Measurements from ENCODE around the gene EXTL1. TPM values are rescaled to one million over a fixed set of nuclear protein-coding genes. Genes with fewer than 3 reads are reported as not detected.

The EXTL1 gene
- total RNA-seq, 2 experiments from 2014 or later = not detected

DNA sequence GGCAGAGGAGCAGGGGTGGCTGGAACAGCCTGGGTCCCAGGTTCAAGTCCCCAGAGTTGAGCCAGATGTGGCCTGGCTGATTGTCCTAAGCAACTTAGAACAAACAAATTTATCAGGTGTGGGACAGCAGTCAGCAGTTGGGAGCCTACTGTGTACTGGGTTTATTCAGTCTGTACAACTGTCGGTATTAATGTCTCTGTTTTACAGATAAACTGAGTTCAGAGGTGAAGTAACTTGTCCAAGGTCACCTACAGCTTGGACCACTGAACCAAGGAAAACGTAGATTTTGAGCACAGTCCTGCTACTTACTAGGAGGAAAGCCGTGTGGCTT lies 60.4 kb downstream of the EXTL1 start:
- intact Hi-C loops (cut with DNase I, micrococcal nuclease) = loop anchor here in 1 of 2 experiments (10.0 kb wide), 1 partner anchor 173 kb away; no protein-coding TSS in a partner anchor
- Mint-ChIP-seq H3K27me3 (peaks cover 24% of the 10 kb centered on the region), H3K9me3 (no peaks in the 10 kb centered on the region), H3K36me3 (ENCODE audit: low read depth) (no peaks in the 10 kb centered on the region), H3K27ac (no peak overlapping the region), H3K4me3 (no peak overlapping the region), H3K4me1 (ENCODE audit: low read depth) (no peaks in the 10 kb centered on the region)
- DNase-seq (no peak), ATAC-seq (ENCODE audit: poor library complexity) (no peak)
- POLR2A ChIA-PET = no interaction called here
- TF ChIP-seq, protein P1, sequence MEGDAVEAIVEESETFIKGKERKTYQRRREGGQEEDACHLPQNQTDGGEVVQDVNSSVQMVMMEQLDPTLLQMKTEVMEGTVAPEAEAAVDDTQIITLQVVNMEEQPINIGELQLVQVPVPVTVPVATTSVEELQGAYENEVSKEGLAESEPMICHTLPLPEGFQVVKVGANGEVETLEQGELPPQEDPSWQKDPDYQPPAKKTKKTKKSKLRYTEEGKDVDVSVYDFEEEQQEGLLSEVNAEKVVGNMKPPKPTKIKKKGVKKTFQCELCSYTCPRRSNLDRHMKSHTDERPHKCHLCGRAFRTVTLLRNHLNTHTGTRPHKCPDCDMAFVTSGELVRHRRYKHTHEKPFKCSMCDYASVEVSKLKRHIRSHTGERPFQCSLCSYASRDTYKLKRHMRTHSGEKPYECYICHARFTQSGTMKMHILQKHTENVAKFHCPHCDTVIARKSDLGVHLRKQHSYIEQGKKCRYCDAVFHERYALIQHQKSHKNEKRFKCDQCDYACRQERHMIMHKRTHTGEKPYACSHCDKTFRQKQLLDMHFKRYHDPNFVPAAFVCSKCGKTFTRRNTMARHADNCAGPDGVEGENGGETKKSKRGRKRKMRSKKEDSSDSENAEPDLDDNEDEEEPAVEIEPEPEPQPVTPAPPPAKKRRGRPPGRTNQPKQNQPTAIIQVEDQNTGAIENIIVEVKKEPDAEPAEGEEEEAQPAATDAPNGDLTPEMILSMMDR (IDR thresholded peaks at IDR 0.05) = no peak
- Histone ChIP-seq H3K9me3 (ENCODE audit: control insufficient read depth in 1 of 2, insufficient read depth in 1 of 2, low read length in 2 of 2) (peaks cover 0 to 3% of the 10 kb centered on the region in 2 experiments), H3K36me3 (ENCODE audit: insufficient read depth, low read length) (no peaks in the 10 kb centered on the region), H3K27me3 (ENCODE audit: control insufficient read depth in 1 of 2, insufficient read depth in 2 of 2, low read length in 2 of 2) (peaks cover 0 to 15% of the 10 kb centered on the region in 2 experiments), H3K4me1 (ENCODE audit: insufficient read depth, low read length) (no peaks in the 10 kb centered on the region), H3K27ac (ENCODE audit: low read depth in 1 of 2, low read length in 2 of 2) (no peak overlapping the region), H3K4me3 (ENCODE audit: low read length) (no peak overlapping the region)
- CTCF ChIA-PET = no interaction called here

DNA sequence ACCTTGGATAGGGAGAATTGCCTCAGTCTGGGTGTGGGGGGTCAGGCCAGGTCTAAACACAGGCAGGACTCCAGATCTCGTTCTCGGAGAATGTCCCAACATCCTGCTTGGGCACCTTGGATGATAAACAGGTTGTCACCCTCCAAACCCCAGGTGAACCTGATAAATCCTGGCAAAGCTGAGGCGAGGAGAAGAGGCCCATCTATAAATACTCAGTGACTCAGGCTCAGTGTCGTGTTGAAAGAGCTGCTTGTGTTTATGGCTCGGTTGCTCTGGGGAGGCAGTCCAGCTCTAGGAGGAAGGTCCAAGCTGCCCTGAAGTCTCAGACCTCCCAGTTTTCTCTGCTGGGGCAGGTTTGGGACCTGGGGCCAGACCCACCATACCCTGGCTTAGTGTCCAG lies 61.6 kb downstream of the EXTL1 start:
- no peaks in the 10 kb centered on the region for H3K4me1 Mint-ChIP-seq (ENCODE audit: low read depth)
- TF ChIP-seq, protein P1 (IDR thresholded peaks at IDR 0.05) = no peak
- no peak overlapping the region for H3K27ac Mint-ChIP-seq
- Histone ChIP-seq H3K27me3 (ENCODE audit: control insufficient read depth in 1 of 2, insufficient read depth in 2 of 2, low read length in 2 of 2) (peaks cover 0 to 15% of the 10 kb centered on the region in 2 experiments), H3K4me3 (ENCODE audit: low read length) (no peak overlapping the region), H3K27ac (ENCODE audit: low read depth in 1 of 2, low read length in 2 of 2) (no peak overlapping the region), H3K9me3 (ENCODE audit: control insufficient read depth in 1 of 2, insufficient read depth in 1 of 2, low read length in 2 of 2) (peaks cover 0 to 3% of the 10 kb centered on the region in 2 experiments), H3K4me1 (ENCODE audit: insufficient read depth, low read length) (no peaks in the 10 kb centered on the region), H3K36me3 (ENCODE audit: insufficient read depth, low read length) (no peaks in the 10 kb centered on the region)
- H3K9me3 Mint-ChIP-seq = no peaks in the 10 kb centered on the region
- ATAC-seq (ENCODE audit: poor library complexity) = no peak
- no peak overlapping the region for H3K4me3 Mint-ChIP-seq
- no peak for DNase-seq
- ChIA-PET POLR2A (no interaction called here), CTCF (no interaction called here)
- H3K36me3 Mint-ChIP-seq (ENCODE audit: low read depth) = no peaks in the 10 kb centered on the region
- peaks cover 24% of the 10 kb centered on the region for H3K27me3 Mint-ChIP-seq
- intact Hi-C loops (cut with DNase I, micrococcal nuclease) = loop anchor here in 1 of 2 experiments (10.0 kb wide), 1 partner anchor 172 kb away; no protein-coding TSS in a partner anchor

DNA sequence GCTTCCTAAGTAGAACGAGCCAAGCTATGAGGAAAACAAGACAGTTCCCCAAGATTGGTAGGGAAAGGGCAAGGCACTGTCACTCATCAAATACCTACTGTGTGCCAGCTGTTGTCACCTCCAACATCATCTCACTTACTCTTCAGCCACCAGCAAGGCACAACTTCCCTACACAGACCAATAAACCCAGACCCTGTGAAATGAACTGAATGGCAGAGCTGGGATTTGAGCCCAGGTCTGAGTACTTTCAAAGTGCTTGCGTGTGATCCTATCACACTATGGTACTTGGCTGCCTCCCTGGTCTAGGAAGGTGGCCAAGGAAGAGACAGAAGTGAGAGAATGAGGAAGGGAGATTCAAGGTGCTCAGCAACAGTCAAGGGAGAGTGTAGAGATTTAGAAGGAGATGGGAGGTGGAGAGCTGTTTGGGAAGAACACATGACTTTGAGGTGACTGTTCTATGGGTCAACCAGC lies 62.6 kb downstream of the EXTL1 start:
- Mint-ChIP-seq H3K4me1 (ENCODE audit: low read depth) (no peaks in the 10 kb centered on the region), H3K27ac (no peak overlapping the region), H3K36me3 (ENCODE audit: low read depth) (no peaks in the 10 kb centered on the region), H3K4me3 (no peak overlapping the region), H3K27me3 (peaks cover 23% of the 10 kb centered on the region), H3K9me3 (no peaks in the 10 kb centered on the region)
- CTCF ChIA-PET = interaction anchor here (0.5 kb wide), 1 partner anchor 72 kb away, joined by 4 read pairs; no protein-coding TSS in a partner anchor
- no peak overlapping the region for H3K4me3 ChIP-seq (ENCODE audit: low read length)
- POLR2A ChIA-PET = no interaction called here
- TF ChIP-seq, protein P1 (IDR thresholded peaks at IDR 0.05) = no peak
- ATAC-seq (ENCODE audit: poor library complexity) (no peak), DNase-seq (no peak)
- H3K9me3 ChIP-seq (ENCODE audit: control insufficient read depth in 1 of 2, insufficient read depth in 1 of 2, low read length in 2 of 2) = peaks cover 0 to 3% of the 10 kb centered on the region in 2 experiments
- intact Hi-C loops (cut with DNase I, micrococcal nuclease) = loop anchor here in 1 of 2 experiments (10.0 kb wide), 1 partner anchor 171 kb away; no protein-coding TSS in a partner anchor
- H3K27me3 ChIP-seq (ENCODE audit: control insufficient read depth in 1 of 2, insufficient read depth in 2 of 2, low read length in 2 of 2) = peaks cover 2 to 10% of the 10 kb centered on the region in 2 experiments
- no peaks in the 10 kb centered on the region for H3K4me1 ChIP-seq (ENCODE audit: insufficient read depth, low read length)
- no peak overlapping the region for H3K27ac ChIP-seq (ENCODE audit: low read depth in 1 of 2, low read length in 2 of 2)
- no peaks in the 10 kb centered on the region for H3K36me3 ChIP-seq (ENCODE audit: insufficient read depth, low read length)
